Activated naive CD4-positive, alpha-beta T cell treated with anti-CD3 and anti-CD28 coated beads, Interleukin-2, amount 10 ng/mL, durations not matched to agents 7 days and 5 days (primary cell): ENCODE results near the gene OTOS.

Experiments
- CTCF ChIA-PET: fragments of 350-600 bp; sonication (Branson Sonifier 250); formaldehyde crosslinking; loops from one replicate; lab custom pipeline; 2021; ENCODE audit warnings: antibody characterized with exemption; lab: Charles Lee
- DNase-seq: peaks from one replicate; pipeline ENCODE4 v3.0.0-alpha.2; 2020
- H3K27ac Mint-ChIP-seq: one replicate; pipeline ENCODE4 v1.8.0; 2021; ENCODE audit warnings: mild to moderate bottlenecking, moderate library complexity, mixed read lengths
- H3K27me3 Mint-ChIP-seq: one replicate; pipeline ENCODE4 v1.8.0; 2021; ENCODE audit warnings: mild to moderate bottlenecking, mixed read lengths
- H3K36me3 Mint-ChIP-seq: one replicate; pipeline ENCODE4 v1.8.0; 2021; ENCODE audit warnings: mixed read lengths
- H3K4me1 Mint-ChIP-seq: one replicate; pipeline ENCODE4 v1.8.0; 2021; ENCODE audit warnings: mixed read lengths
- H3K4me3 Mint-ChIP-seq: one replicate; pipeline ENCODE4 v1.8.0; 2021; ENCODE audit warnings: mild to moderate bottlenecking, moderate library complexity, mixed read lengths
- H3K9me3 Mint-ChIP-seq: one replicate; pipeline ENCODE4 v1.8.0; 2021; ENCODE audit warnings: mixed read lengths

OTOS gene

DNA sequence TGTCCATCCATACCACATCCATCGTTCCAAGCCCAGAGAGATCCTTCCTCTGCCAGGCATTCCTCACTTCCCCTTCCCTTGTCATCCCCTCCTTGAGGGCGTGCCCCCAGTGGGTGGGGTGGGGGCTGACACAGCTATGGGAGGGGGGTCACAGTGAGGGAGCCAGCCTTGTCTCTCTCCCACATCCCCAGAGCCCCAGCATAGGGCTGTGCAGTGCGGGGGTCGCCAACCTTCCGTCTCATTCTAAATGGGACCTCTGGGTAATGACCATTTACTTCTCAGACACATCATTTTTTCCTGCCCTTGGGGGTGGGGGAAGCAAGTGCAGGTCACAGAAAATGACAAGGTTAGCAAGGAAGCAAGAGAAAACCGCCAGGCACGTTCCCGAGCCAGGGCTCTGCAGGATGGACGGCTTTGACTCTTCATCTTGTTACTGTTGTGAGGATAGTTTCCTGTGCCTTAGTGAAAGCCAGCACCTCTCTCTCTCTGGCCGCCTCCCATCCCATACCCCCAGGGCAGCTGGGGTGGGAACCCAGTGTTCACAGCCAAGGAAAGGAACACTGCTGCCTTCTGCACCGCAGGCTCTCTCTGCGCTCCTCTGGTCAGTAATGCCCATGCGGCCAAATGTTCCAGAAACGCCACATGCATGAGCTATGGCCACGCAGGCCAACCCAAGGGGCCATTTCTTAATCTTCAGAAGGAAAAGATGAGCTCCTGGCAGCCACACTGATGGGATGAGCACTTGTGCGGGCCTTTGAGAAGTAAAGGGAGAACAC, 22.7 kb upstream of the OTOS start:
- CTCF ChIA-PET: no interaction called here

DNA sequence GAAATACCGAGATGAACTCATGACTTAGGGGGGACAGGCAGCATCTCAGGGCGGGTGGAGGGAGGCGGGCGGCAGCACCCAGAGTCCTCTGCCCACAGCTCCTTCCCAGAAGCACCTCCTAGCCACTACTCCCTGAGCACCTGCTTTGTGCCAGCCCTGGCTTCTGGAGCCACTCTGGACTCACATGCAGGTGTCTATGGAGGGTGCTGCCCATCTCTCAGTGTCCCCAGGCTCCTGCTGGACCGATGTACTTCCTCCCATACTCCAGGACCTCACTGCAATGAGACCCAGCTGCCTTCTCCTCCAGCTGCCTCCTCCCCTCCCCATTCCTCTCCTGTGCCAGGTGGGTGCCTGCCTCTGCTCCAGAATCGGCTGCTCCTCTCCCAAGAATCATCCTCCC, 22.1 kb upstream of the OTOS start:
- peak; percentile 3 for DNase-seq
- H3K9me3 Mint-ChIP-seq: peaks cover 9% of the 10 kb centered on the region
- H3K4me1 Mint-ChIP-seq: no peaks in the 10 kb centered on the region
- CTCF ChIA-PET: no interaction called here
- H3K4me3 Mint-ChIP-seq: no peak overlapping the region
- H3K36me3 Mint-ChIP-seq: no peaks in the 10 kb centered on the region
- H3K27ac Mint-ChIP-seq: no peak overlapping the region
- H3K27me3 Mint-ChIP-seq: no peaks in the 10 kb centered on the region

More for the DNA sequence above, 22.7 kb upstream of the OTOS start:
- peak; percentile 3 for DNase-seq
- no peaks in the 10 kb centered on the region for H3K27me3 Mint-ChIP-seq
- peaks cover 9% of the 10 kb centered on the region for H3K9me3 Mint-ChIP-seq
- H3K4me1 Mint-ChIP-seq: no peaks in the 10 kb centered on the region
- H3K4me3 Mint-ChIP-seq: no peak overlapping the region
- H3K36me3 Mint-ChIP-seq: no peaks in the 10 kb centered on the region
- H3K27ac Mint-ChIP-seq: no peak overlapping the region

DNA sequence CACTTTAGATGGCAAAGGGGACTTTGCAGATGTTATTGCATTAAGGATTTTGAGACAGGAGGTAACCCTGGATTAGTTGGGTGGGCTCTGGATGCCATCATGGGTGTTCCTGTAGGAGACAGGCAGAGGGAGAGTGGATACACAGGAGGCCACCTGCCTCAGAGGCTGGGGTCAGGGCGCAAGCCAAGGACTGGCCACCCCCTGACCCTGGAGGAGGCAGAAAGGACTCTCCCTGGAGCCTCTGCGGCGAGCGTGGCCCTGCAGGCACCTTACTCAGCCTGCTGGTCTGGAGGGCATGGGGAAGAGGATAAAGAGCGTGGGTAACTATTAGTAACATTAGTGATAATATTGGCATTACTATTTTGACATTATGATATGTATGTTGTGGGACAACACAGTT, 21.6 kb upstream of the OTOS start:
- DNase-seq: no peak
- no peak overlapping the region for H3K4me3 Mint-ChIP-seq
- H3K27ac Mint-ChIP-seq: no peak overlapping the region
- CTCF ChIA-PET: no interaction called here
- no peaks in the 10 kb centered on the region for H3K4me1 Mint-ChIP-seq
- H3K36me3 Mint-ChIP-seq: no peaks in the 10 kb centered on the region
- H3K9me3 Mint-ChIP-seq: peaks cover 9% of the 10 kb centered on the region
- H3K27me3 Mint-ChIP-seq: no peaks in the 10 kb centered on the region

- Mint-ChIP-seq H3K27me3 (no peaks in the 10 kb centered on the region), H3K4me3 (no peak overlapping the region)
Observed at GRCh38 chr2:240161087-240161750, 20.8 kb upstream of the OTOS start.

DNA sequence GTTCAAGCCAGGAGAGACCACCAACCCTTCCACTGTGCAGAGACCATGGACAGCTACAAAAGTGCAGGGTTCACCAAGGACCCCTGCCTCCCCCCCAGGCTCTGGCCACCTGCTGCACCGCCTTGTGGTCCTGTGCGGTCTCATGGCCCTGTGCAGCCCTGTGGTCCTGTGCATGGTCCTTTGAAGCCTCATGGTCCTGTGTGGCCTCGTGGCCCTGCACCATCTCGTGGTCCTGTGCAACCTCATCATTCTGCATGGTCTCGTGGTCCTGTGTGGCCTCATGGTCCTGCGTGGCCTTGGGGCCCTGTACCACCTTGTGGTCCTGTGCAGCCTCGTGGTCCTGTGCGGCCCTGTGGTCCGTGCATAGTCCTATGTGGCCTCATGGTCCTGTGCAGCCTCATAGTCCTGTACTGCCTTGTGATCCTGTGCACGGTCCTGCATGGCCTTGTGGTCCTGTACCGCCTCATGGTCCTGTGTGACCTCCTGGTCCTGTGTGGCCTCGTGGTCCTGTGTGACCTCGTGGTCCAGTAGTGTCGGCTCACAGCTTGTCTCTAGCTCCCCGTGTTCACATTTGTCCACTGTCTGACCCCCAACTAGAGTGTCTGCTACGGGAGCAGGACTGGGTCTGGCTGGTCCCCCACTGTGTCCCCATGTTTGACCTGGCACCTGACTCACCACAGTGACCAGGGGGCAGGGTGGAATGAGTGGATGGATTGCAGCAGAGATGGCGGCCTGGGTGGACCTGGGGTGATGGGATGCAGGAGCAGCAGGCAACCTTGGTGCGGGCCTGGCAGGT, 20.0 kb upstream of the OTOS start:
- Mint-ChIP-seq H3K9me3 (peaks cover 9% of the 10 kb centered on the region), H3K4me1 (no peaks in the 10 kb centered on the region), H3K4me3 (no peak overlapping the region), H3K27me3 (no peaks in the 10 kb centered on the region), H3K36me3 (no peaks in the 10 kb centered on the region), H3K27ac (no peak overlapping the region)
- no peak for DNase-seq
- CTCF ChIA-PET: no interaction called here

More at GRCh38 chr2:240161087-240161750, 20.8 kb upstream of the OTOS start:
- CTCF ChIA-PET: no interaction called here
- DNase-seq: no peak
- Mint-ChIP-seq H3K36me3 (no peaks in the 10 kb centered on the region), H3K4me1 (no peaks in the 10 kb centered on the region), H3K9me3 (peaks cover 9% of the 10 kb centered on the region), H3K27ac (no peak overlapping the region)

- H3K9me3 Mint-ChIP-seq: peaks cover 9% of the 10 kb centered on the region
- CTCF ChIA-PET: no interaction called here
- DNase-seq: no peak
- no peak overlapping the region for H3K27ac Mint-ChIP-seq
- peaks cover 4% of the 10 kb centered on the region for H3K27me3 Mint-ChIP-seq
- no peaks in the 10 kb centered on the region for H3K36me3 Mint-ChIP-seq
- H3K4me3 Mint-ChIP-seq: no peak overlapping the region
- no peaks in the 10 kb centered on the region for H3K4me1 Mint-ChIP-seq
Observed at GRCh38 chr2:240159251-240159839, 18.9 kb upstream of the OTOS start.

- no peaks in the 10 kb centered on the region for H3K9me3 Mint-ChIP-seq
- H3K4me3 Mint-ChIP-seq: no peak overlapping the region
- DNase-seq: no peak
- peaks cover 6% of the 10 kb centered on the region for H3K27me3 Mint-ChIP-seq
- H3K27ac Mint-ChIP-seq: no peak overlapping the region
- no peaks in the 10 kb centered on the region for H3K36me3 Mint-ChIP-seq
- CTCF ChIA-PET: interaction anchor here (1.5 kb wide), 1 partner anchor 21 kb away, joined by 4 read pairs; no protein-coding TSS in a partner anchor
- no peaks in the 10 kb centered on the region for H3K4me1 Mint-ChIP-seq
Observed at GRCh38 chr2:240157147-240157470, 16.7 kb upstream of the OTOS start.

DNA sequence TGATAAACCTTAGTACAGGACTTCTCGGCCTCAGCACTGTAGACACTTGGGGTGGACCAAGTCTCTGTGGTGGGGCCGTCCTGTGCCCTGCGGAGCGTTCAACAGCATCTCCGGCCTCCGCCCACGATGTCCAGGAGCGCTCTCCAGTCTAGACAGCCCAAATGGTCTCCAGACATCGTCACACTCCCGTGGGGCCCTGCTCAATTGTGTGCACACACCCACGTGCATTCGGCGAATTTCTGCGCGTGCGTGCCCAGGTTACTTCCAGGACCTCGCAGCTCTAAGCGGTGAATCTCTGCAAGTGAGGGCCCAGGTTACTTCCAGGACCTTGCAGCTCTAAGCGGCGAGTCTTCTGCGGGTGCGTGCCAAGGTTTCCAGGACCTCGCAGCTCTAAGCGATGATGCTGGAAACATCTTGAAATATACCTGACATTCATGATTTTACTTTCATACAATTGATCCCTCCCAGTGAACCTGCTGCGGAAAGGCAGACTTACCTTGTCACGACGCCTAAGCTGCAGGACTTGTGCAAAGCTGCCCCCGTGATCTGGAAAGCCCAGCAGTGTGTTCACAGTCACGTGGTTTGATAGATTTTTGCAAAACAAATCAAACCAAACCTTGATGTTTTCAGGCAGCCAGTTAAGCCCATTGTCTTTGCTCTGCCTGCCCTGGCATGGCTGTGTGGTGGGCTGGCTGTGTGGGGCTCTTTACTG, 16.1 kb upstream of the OTOS start:
- H3K4me3 Mint-ChIP-seq: no peak overlapping the region
- H3K4me1 Mint-ChIP-seq: no peaks in the 10 kb centered on the region
- H3K27me3 Mint-ChIP-seq: peaks cover 7% of the 10 kb centered on the region
- no peak for DNase-seq
- H3K27ac Mint-ChIP-seq: no peak overlapping the region
- CTCF ChIA-PET: interaction anchor here (1.5 kb wide), 1 partner anchor 22 kb away, joined by 4 read pairs; no protein-coding TSS in a partner anchor
- no peaks in the 10 kb centered on the region for H3K36me3 Mint-ChIP-seq
- no peaks in the 10 kb centered on the region for H3K9me3 Mint-ChIP-seq

DNA sequence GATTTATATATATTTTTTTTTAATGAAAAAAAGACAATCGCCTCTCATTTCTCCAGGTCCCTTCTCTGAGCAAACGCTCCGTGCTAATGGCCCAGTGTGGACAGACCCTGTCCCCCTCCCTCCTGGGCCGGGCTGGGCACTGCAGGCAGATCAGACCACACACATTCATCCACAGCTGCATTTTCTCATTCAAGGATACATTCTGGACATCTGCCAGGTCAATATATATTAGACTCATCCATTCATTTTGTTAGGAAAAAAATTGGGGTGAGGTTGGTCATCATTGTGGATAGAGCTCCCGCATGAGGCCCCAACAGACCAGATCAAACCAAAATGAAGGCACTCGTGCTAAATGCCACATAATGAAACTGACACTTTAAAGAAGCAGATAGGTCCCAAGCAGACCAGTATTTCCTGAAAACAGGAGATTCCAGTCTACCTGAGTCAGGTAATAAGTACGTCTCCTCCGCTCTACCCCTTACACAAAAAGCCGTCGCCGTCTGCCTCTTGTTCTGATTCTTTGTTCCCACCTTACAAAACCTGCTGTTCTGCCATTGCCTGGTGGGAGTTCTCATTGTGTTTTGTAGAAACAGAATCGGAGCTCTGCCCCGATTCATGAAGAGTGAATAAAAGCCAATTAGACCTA, 15.4 kb upstream of the OTOS start:
- CTCF ChIA-PET: interaction anchor here (1.5 kb wide), 1 partner anchor 23 kb away, joined by 4 read pairs; no protein-coding TSS in a partner anchor
- no peak overlapping the region for H3K4me3 Mint-ChIP-seq
- H3K27me3 Mint-ChIP-seq: peaks cover 10% of the 10 kb centered on the region
- no peaks in the 10 kb centered on the region for H3K4me1 Mint-ChIP-seq
- H3K27ac Mint-ChIP-seq: no peak overlapping the region
- H3K9me3 Mint-ChIP-seq: no peaks in the 10 kb centered on the region
- DNase-seq: no peak
- H3K36me3 Mint-ChIP-seq: no peaks in the 10 kb centered on the region

- no peak overlapping the region for H3K4me3 Mint-ChIP-seq
- DNase-seq: no peak
- no peaks in the 10 kb centered on the region for H3K36me3 Mint-ChIP-seq
- H3K4me1 Mint-ChIP-seq: no peaks in the 10 kb centered on the region
- H3K27me3 Mint-ChIP-seq: peaks cover 10% of the 10 kb centered on the region
- no peak overlapping the region for H3K27ac Mint-ChIP-seq
- no peaks in the 10 kb centered on the region for H3K9me3 Mint-ChIP-seq
- CTCF ChIA-PET: no interaction called here
Observed at GRCh38 chr2:240155048-240155744, 14.7 kb upstream of the OTOS start.

GRCh38 chr2:240154606-240155005, 14.1 kb upstream of the OTOS start:
- no peaks in the 10 kb centered on the region for H3K36me3 Mint-ChIP-seq
- DNase-seq: no peak

DNA sequence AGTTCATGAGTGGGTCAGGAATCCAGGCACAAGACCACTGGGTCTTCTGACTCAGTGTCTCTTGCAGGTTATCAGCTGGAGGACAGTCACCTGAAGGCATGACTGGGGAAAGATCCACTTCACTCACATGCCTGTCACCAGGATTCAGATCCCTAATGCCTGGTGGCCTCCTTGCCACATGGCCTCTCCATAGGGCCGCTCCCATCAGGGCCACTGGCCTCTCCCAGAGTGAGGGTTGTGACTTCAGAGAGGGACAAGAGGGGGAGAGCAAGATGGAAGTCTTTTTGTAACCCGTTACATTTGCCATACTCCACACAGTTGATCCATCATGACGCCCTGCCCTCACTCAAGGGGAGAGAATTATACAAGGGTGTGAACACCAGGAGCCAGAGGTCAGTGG, 13.0 kb upstream of the OTOS start:
- Mint-ChIP-seq H3K36me3 (no peaks in the 10 kb centered on the region), H3K4me1 (no peaks in the 10 kb centered on the region), H3K4me3 (no peak overlapping the region), H3K27me3 (peaks cover 10% of the 10 kb centered on the region), H3K27ac (no peak overlapping the region), H3K9me3 (no peaks in the 10 kb centered on the region)
- DNase-seq: no peak
- CTCF ChIA-PET: no interaction called here

More at GRCh38 chr2:240154606-240155005, 14.1 kb upstream of the OTOS start:
- Mint-ChIP-seq H3K4me1 (no peaks in the 10 kb centered on the region), H3K27ac (peak overlapping the region; percentile 33), H3K4me3 (no peak overlapping the region), H3K9me3 (no peaks in the 10 kb centered on the region), H3K27me3 (peaks cover 10% of the 10 kb centered on the region)
- CTCF ChIA-PET: no interaction called here

DNA sequence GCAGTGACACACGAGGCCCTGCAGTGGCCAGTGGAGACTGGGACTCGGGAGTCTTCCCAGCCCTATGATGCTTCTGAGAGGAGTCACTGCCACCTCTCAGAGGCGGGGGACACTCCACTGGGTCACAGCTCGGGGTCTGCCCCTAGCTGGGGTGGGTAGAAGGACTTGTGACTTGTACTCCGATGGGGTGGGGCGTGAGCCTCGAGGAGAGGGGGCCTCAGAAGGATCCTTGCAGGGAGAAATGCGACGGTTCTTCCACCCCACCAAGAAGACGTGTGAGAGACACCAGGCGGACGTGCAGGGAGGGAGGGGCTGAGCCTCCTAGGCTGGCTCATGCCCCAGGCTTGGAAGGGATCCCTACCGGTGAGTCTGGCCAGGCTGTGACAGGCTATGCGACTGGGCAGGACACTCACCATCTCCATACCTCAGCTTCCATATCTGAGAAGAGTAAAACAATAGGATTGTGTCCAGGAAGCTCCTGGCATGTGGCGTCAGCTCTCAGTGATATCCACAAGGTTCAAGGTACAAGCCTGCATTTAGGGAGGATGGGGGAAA, 11.1 kb upstream of the OTOS start:
- CTCF ChIA-PET: no interaction called here
- Mint-ChIP-seq H3K4me3 (no peak overlapping the region), H3K27me3 (peaks cover 10% of the 10 kb centered on the region), H3K27ac (no peak overlapping the region), H3K9me3 (peaks cover 11% of the 10 kb centered on the region), H3K36me3 (no peaks in the 10 kb centered on the region), H3K4me1 (no peaks in the 10 kb centered on the region)
- no peak for DNase-seq
